KOPT-K1 (cell line): ENCODE measurements around the gene GOLGA6L25.
"Not testable (repeated sequence)": the region's sequence is repeated elsewhere in the genome, so short reads cannot be mapped to it uniquely, and the experiment has no call there.

Experiments
- H3K27ac ChIP-seq: fragments of 200-600 bp; sonication (generic); 2 replicates; pipeline ENCODE4 v1.5.1; 2016; ENCODE audit warnings: antibody characterized with exemption, mild to moderate bottlenecking, low read depth, low read length; ENCODE audit not compliant: poor library complexity, severe bottlenecking
- H3K36me3 ChIP-seq: fragments of 200-600 bp; sonication (generic); 2 replicates; pipeline ENCODE4 v1.5.1; 2017; ENCODE audit warnings: antibody characterized with exemption, mild to moderate bottlenecking, low read length, moderate library complexity; ENCODE audit not compliant: insufficient read depth
- H3K9me3 ChIP-seq: fragments of 200-600 bp; sonication (generic); 2 replicates; pipeline ENCODE4 v1.5.1; 2017; ENCODE audit warnings: antibody characterized with exemption, low read length, mild to moderate bottlenecking; ENCODE audit not compliant: insufficient read depth, poor library complexity, severe bottlenecking

The GOLGA6L25 gene, protein sequence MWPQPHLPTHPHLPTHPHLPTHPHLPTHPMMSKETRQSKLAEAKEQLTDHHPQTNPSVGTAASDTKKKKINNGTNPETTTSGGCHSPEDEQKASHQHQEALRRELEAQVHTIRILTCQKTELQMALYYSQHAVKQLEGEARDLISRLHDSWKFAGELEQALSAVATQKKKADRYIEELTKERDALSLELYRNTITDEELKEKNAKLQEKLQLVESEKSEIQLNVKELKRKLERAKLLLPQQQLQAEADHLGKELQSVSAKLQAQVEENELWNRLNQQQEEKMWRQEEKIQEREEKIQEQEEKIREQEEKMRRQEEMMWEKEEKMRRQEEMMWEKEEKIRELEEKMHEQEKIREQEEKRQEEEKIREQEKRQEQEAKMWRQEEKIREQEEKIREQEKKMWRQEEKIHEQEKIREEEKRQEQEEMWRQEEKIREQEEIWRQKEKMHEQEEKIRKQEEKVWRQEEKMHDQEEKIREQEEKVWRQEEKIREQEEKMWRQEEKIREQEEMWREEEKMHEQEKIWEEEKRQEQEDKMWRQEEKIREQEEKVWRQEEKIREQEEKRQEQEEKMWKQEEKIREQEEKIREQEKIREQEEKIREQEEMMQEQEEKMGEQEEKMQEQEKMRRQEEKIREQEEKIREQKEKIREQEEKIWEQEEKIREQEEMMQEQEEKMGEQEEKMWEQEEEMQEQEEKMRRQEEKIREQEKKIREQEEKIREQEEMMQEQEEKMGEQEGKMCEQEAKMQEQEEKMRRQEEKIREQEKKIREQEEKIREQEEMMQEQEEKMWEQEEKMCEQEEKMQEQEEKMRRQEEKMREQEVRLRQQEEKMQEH

GRCh38 chr15:28553268-28553667, at the start of gene GOLGA6L25:
GOLGA6L25 (plus strand) TSS chr15:28553568; CDS start chr15:28553629, 61 bp downstream.
- H3K27ac ChIP-seq, H3K9me3 ChIP-seq, H3K36me3 ChIP-seq: not testable (repeated sequence)

DNA sequence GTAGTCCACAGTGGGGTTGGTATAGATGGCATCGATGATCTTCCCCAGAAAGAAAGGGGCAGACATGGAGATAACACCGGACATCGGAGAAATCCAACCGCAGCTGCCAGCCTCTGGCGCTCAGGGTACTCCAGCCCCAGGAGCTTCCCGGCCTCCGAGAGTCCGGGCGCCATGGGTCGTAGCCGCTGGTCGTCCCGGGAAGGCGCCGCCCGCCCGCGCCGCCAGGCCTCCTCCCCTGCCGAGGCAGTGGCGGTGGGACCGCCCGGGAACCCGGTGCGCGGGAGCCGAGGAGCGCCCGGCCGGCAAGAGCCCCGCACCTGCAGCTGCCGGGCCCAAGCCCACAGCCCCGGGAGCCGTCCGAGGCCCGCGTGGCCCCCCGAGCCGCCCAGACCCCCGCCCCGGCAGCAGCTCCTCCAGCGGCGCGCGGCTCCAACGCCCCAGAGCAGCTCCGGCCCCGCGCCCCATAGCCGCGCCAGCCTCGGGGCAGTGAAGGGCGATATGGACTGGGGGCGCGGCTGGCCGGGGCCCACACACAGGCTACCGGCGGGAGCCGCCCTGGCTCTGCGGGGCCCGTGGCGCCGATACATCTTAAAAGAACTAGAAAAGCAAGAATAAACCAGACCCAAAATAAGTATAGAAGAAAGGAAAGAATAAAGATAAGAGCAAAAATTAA, 45.0 kb upstream of the GOLGA6L25 start:
- not testable (repeated sequence) for H3K27ac ChIP-seq, H3K9me3 ChIP-seq, H3K36me3 ChIP-seq

GRCh38 chr15:28514128-28514527, 39.2 kb upstream of the GOLGA6L25 start:
- not testable (repeated sequence) for H3K36me3 ChIP-seq, H3K27ac ChIP-seq, H3K9me3 ChIP-seq

- H3K9me3 ChIP-seq, H3K36me3 ChIP-seq: not testable (repeated sequence)
These were observed 38.2 kb upstream of the GOLGA6L25 start for GRCh38 chr15:28515208-28515607.

GRCh38 chr15:28532954-28533353, 20.4 kb upstream of the GOLGA6L25 start, which contains the start of gene GOLGA8G:
GOLGA8G (minus strand) TSS chr15:28532971; CDS start chr15:28532909, 62 bp downstream.
- H3K27ac ChIP-seq, H3K9me3 ChIP-seq, H3K36me3 ChIP-seq: not testable (repeated sequence)

More at GRCh38 chr15:28515208-28515607, 38.2 kb upstream of the GOLGA6L25 start:
- H3K27ac ChIP-seq, result not testable (repeated sequence)

DNA sequence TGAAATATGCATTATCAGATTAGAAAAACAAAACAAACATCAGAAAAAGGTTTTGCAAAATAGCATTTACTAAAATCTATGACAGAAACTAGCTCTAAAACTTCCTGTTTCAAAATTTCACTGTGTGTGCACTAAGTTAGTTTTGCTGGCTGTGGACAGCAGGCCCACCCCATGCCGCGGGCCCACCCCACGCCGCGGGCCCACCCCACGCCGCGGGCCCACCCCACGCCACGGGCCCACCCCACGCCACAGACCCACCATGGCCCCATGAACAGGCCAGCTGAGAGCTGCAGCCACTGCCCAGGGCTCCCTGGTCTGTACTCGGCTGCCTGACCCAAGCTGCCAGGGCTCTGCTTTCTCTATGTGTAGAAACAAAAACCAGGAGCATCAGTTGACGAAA, 20.0 kb downstream of the GOLGA6L25 start:
- not testable (repeated sequence) for H3K36me3 ChIP-seq, H3K9me3 ChIP-seq, H3K27ac ChIP-seq

GRCh38 chr15:28588977-28589606, 35.7 kb downstream of the GOLGA6L25 start:
- H3K36me3 ChIP-seq, H3K27ac ChIP-seq, H3K9me3 ChIP-seq: not testable (repeated sequence)

DNA sequence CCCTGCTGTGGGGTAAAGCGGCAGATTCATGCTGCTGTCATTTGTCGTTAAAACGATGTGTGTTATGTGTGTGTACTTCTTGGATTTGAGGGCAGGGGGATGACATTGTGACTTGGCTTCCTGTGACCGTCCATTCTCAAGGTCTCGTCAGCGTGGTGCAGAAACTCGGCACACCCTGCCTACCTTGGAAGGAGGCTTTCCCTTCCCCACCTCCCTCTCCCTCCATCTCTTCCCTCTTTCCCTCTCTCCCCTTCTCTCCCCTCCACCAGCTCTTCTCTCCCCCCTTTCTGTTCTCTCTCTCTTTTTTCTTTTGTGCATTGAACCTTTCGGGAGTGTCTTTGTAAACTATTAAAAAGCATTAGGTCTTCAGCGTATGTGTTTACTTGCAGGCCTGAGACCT, 36.4 kb downstream of the GOLGA6L25 start:
- not testable (repeated sequence) for H3K36me3 ChIP-seq, H3K27ac ChIP-seq, H3K9me3 ChIP-seq

GRCh38 chr15:28592395-28592794, 39.0 kb downstream of the GOLGA6L25 start:
- H3K36me3 ChIP-seq, H3K27ac ChIP-seq, H3K9me3 ChIP-seq: not testable (repeated sequence)

- not testable (repeated sequence) for H3K9me3 ChIP-seq
These were observed 40.2 kb downstream of the GOLGA6L25 start for GRCh38 chr15:28593424-28594129.

GRCh38 chr15:28597471-28597870, 44.1 kb downstream of the GOLGA6L25 start:
- H3K9me3 ChIP-seq, H3K36me3 ChIP-seq, H3K27ac ChIP-seq: not testable (repeated sequence)

More at GRCh38 chr15:28593424-28594129, 40.2 kb downstream of the GOLGA6L25 start:
- H3K27ac ChIP-seq, H3K36me3 ChIP-seq: not testable (repeated sequence)

GRCh38 chr15:28598209-28598608, 44.8 kb downstream of the GOLGA6L25 start:
- H3K36me3 ChIP-seq, H3K27ac ChIP-seq, H3K9me3 ChIP-seq: not testable (repeated sequence)

DNA sequence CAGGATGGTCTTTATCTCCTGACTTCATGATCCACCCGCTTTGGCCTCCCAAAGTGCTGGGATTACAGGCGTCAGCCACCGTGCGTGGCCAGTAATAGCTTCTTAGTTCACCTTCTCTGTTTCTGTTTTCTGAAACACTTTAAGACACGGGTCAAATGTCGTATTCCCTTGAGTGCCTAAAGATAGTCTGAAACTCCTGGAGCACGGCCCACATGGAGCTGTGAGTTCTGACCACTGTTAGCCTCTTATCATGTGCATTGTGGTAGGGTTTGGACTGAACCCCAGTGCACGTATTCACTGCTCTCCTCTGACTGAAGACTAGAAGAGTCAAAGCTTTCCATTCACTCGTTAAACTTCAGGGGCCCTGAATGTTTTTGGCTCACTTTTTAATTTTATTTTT, 48.8 kb downstream of the GOLGA6L25 start:
- not testable (repeated sequence) for H3K9me3 ChIP-seq, H3K27ac ChIP-seq, H3K36me3 ChIP-seq
